Measurements from ENCODE around the gene ZC3H10. TPM values are rescaled to one million over a fixed set of nuclear protein-coding genes. Genes with fewer than 3 reads are reported as not detected.

Gene ZC3H10
- total and polyA plus RNA-seq, 2 of the 8 experiments (the other 6 are each of a cell fraction or from before 2014, with no cell fraction given): 4.0 to 11.2 TPM

DNA sequence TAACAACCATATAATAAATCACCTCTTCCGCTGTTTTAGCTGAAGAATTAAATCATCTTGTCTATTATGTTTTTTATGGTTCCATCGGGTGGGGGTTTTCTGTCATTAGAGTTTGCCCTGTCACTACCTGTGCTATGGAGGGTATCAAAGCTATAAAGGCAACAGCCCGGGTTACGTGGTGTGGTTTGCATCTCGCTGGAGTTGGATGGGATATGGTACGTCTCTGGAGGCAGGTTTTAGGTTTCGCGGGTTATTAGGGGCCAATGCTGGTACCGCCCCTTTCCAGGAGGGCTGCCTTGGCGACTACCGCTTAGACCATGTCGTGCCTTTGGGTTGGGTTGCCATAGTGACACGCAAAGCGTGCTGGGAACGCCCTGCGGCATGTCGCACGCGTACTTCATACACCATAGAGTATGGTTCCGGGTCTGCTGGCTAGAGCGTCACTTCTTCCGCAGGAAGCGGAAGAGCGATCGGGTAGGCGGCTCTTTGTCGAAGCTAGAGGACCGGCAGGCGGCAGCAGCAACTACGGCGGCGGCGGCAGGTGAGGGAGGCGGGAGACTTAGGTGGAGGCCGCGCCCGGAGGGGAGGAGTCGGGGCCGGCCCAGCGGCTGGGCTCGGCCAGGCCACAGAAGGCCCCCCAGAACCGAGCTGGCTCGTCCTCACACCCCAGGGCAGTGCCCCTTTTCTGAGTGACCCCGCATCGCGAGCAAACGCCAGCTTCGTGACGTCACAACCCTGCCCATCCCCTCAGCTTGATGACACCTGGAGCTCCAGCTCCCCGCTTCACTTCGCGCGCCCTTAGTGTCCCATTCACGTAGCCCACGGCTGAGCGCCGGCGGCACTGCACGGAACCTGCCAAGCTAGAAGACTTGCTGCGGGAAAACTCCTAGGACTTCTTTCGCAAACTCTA, at the start of gene ZC3H10 (continued):
- TF ChIP-seq BCL11A (IDR thresholded peaks at IDR 0.05; ENCODE audit: low read depth in 2 of 2, low read length in 2 of 2): peak; percentile 24 to 34
- TF ChIP-seq TBP (IDR thresholded peaks at IDR 0.05; ENCODE audit: low read depth, low read length): peak; percentile 88
- TF ChIP-seq, protein P1, sequence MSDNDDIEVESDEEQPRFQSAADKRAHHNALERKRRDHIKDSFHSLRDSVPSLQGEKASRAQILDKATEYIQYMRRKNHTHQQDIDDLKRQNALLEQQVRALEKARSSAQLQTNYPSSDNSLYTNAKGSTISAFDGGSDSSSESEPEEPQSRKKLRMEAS (IDR thresholded peaks at IDR 0.05): peak; percentile 86
- peak; percentile 77 for TF ChIP-seq CREB1 (IDR thresholded peaks at IDR 0.05)
- no peak for TF ChIP-seq ZNF274 (IDR thresholded peaks at IDR 0.05; ENCODE audit: borderline replicate concordance, extremely low read depth, low read length)
- peak; percentile 86; the same call in 1 of the 2 replicates for TF ChIP-seq SP4 (IDR thresholded peaks at IDR 0.05; ENCODE audit: low read length)
- peak; percentile 99 for TF ChIP-seq EGR1 (IDR thresholded peaks at IDR 0.05; ENCODE audit: borderline replicate concordance, low read depth, low read length)
- TF ChIP-seq POLR2AphosphoS5 (IDR thresholded peaks at IDR 0.05; ENCODE audit: low read depth, low read length): peak; percentile 100
- peak; percentile 90 for TF ChIP-seq TAF1 (IDR thresholded peaks at IDR 0.05; ENCODE audit: low read depth, low read length)
- TF ChIP-seq EP300 (IDR thresholded peaks at IDR 0.05; ENCODE audit: borderline replicate concordance in 1 of 2, low read depth in 2 of 2, low read length in 2 of 2): peak; percentile 2 to 64; a peak in 2 of 3 replicates
- TF ChIP-seq, protein P2, sequence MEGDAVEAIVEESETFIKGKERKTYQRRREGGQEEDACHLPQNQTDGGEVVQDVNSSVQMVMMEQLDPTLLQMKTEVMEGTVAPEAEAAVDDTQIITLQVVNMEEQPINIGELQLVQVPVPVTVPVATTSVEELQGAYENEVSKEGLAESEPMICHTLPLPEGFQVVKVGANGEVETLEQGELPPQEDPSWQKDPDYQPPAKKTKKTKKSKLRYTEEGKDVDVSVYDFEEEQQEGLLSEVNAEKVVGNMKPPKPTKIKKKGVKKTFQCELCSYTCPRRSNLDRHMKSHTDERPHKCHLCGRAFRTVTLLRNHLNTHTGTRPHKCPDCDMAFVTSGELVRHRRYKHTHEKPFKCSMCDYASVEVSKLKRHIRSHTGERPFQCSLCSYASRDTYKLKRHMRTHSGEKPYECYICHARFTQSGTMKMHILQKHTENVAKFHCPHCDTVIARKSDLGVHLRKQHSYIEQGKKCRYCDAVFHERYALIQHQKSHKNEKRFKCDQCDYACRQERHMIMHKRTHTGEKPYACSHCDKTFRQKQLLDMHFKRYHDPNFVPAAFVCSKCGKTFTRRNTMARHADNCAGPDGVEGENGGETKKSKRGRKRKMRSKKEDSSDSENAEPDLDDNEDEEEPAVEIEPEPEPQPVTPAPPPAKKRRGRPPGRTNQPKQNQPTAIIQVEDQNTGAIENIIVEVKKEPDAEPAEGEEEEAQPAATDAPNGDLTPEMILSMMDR (IDR thresholded peaks at IDR 0.05; ENCODE audit: control extremely low read depth in 1 of 3, insufficient read depth in 1 of 3, low read depth in 1 of 3, low read length in 3 of 3): peak; percentile 28 to 53 (median 41)
- peak; percentile 75 for TF ChIP-seq PHF8 (conservative IDR thresholded peaks at IDR 0.05; ENCODE audit: low read depth, low read length)
- no peak for TF ChIP-seq CBX8 (IDR thresholded peaks at IDR 0.05; ENCODE audit: borderline replicate concordance, low read depth, low read length)
- 0 out of 2 replicates have a peak, but pooled peaks have one; percentile 68 for TF ChIP-seq TCF12 (IDR thresholded peaks at IDR 0.05; ENCODE audit: low read depth, low read length)
- peak; percentile 94 to 97 for TF ChIP-seq SIN3A (conservative IDR thresholded peaks at IDR 0.05 in 1 of 2, IDR thresholded peaks at IDR 0.05 in 1 of 2; ENCODE audit: low read depth in 1 of 2, low read length in 2 of 2)
- TF ChIP-seq, protein P3, sequence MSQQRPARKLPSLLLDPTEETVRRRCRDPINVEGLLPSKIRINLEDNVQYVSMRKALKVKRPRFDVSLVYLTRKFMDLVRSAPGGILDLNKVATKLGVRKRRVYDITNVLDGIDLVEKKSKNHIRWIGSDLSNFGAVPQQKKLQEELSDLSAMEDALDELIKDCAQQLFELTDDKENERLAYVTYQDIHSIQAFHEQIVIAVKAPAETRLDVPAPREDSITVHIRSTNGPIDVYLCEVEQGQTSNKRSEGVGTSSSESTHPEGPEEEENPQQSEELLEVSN (IDR thresholded peaks at IDR 0.05): peak; percentile 73
- TF ChIP-seq RAD21 (IDR thresholded peaks at IDR 0.05 in 1 of 2, conservative IDR thresholded peaks at IDR 0.05 in 1 of 2; ENCODE audit: low read depth in 2 of 2, low read length in 2 of 2): peak in 1 of 2 experiments; percentile 10; a peak in 1 of 4 replicates
- TF ChIP-seq, protein P4, sequence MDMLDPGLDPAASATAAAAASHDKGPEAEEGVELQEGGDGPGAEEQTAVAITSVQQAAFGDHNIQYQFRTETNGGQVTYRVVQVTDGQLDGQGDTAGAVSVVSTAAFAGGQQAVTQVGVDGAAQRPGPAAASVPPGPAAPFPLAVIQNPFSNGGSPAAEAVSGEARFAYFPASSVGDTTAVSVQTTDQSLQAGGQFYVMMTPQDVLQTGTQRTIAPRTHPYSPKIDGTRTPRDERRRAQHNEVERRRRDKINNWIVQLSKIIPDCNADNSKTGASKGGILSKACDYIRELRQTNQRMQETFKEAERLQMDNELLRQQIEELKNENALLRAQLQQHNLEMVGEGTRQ (IDR thresholded peaks at IDR 0.05; ENCODE audit: low read length): peak; percentile 38

All from H1 (cell line).